AG09309 (cell line): ENCODE results near the gene OR51I2.

Experiments used
- DNase-seq: peaks from one replicate; pipeline ENCODE4 v3.0.0-alpha.2; 2010; ENCODE audit warnings: low read depth
- H3K4me3 ChIP-seq: 2 replicates; pipeline ENCODE4 v1.5.1; 2011; ENCODE audit warnings: mild to moderate bottlenecking, low read depth, low read length, moderate library complexity; ENCODE audit not compliant: control insufficient read depth
- TF ChIP-seq, protein P1 (sequence below): IDR thresholded peaks from 2 replicates; pipeline ENCODE4 v1.5.1; 2011; ENCODE audit warnings: mild to moderate bottlenecking, low read depth, low read length, inconsistent platforms; ENCODE audit not compliant: insufficient read depth, control insufficient read depth; ENCODE audit errors: missing control alignments

The OR51I2 gene, protein sequence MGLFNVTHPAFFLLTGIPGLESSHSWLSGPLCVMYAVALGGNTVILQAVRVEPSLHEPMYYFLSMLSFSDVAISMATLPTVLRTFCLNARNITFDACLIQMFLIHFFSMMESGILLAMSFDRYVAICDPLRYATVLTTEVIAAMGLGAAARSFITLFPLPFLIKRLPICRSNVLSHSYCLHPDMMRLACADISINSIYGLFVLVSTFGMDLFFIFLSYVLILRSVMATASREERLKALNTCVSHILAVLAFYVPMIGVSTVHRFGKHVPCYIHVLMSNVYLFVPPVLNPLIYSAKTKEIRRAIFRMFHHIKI

DNA sequence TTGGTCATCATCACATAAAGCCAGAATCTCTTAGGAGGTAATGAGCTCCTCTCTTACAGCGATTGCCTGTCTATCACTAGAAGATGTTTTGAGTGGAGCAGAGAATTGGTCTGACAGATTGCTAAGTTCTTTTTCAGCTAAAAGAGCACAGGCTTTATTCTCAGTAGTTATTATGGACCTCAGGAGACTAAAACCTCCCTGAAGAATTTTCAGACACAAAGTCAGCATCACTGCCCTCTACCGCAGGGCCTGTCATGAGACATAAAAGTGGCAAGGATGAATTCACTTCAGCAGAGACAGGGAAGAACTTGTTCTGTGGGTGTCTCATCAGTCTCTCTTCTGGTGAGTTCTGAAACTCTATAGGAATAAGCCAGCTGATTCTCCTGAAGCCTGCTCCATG lies at the start of gene OR51I2:
OR51I2 (plus strand) TSS at position 301 of the 400 bp plus-strand sequence. CDS start 4,166 bp downstream, outside the sequence.
- TF ChIP-seq, protein P1, sequence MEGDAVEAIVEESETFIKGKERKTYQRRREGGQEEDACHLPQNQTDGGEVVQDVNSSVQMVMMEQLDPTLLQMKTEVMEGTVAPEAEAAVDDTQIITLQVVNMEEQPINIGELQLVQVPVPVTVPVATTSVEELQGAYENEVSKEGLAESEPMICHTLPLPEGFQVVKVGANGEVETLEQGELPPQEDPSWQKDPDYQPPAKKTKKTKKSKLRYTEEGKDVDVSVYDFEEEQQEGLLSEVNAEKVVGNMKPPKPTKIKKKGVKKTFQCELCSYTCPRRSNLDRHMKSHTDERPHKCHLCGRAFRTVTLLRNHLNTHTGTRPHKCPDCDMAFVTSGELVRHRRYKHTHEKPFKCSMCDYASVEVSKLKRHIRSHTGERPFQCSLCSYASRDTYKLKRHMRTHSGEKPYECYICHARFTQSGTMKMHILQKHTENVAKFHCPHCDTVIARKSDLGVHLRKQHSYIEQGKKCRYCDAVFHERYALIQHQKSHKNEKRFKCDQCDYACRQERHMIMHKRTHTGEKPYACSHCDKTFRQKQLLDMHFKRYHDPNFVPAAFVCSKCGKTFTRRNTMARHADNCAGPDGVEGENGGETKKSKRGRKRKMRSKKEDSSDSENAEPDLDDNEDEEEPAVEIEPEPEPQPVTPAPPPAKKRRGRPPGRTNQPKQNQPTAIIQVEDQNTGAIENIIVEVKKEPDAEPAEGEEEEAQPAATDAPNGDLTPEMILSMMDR: no peak
- no peak for DNase-seq
- no peak within 1 kb of the TSS for H3K4me3 ChIP-seq

DNA sequence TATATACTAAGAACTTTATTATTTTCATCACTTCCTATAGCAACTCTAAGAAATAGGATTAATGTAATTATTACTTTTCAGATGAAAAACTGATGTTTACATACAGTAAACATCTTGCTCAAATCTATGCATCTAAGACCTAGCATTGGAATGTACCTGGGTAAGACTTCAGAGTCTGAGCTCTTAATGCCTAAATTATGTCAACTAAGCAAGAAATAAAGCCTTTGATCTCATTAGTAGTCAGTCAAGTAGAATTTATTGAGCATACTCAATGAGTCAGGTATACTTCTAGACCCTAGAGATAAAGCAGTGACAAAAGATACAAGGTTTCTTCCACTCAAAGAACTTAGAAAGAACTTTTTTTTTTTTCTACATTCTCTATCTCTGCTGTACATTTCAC lies 44.0 kb upstream of the OR51I2 start:
- TF ChIP-seq, protein P1: no peak
- DNase-seq: no peak
- H3K4me3 ChIP-seq: no peak overlapping the region

DNA sequence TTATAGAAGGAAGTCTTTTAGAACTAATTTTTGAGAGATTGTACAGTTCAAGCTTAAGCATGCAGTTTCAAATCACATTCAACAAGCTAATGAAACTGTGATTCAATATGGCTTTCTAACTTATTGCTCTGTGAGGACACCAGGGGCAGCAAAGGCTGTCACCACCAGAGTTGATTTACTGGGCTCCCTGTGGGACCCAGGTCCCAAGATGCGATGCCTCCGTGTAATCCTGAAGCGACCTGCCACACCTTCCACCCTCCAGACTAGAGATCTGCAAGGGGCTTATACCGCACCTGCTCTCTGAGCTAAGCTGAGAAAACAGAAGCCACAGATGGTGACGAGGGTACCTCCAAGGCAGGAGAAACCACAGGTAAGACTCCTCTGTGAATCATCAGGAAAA lies 28.1 kb upstream of the OR51I2 start:
- H3K4me3 ChIP-seq: no peak overlapping the region
- DNase-seq: no peak
- TF ChIP-seq, protein P1: no peak

DNA sequence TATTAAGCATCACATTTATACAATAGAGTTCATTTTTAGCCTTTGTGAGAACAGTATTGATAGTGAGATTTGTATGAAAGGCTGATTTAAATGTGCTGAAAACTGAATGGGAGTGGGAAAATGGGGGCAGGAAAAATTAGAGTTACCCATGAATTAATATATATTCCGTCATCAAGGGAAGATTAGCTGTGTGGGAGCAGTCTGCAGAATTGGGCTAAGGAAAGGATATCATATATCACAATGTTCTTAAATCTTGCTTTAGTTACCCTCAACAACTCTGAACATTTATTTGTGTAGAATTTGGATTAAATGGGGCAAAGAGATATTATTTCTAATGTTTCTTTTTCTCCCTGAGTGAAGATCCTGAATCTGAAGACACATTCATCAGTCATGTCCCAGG lies 27.3 kb upstream of the OR51I2 start, which contains the start of gene OR51Q1:
OR51Q1 (plus strand) TSS at position 301 of the 400 bp plus-strand sequence; CDS start at position 391, 90 bp downstream.
- TF ChIP-seq, protein P1: no peak
- H3K4me3 ChIP-seq: no peak within 1 kb of the TSS
- no peak for DNase-seq

DNA sequence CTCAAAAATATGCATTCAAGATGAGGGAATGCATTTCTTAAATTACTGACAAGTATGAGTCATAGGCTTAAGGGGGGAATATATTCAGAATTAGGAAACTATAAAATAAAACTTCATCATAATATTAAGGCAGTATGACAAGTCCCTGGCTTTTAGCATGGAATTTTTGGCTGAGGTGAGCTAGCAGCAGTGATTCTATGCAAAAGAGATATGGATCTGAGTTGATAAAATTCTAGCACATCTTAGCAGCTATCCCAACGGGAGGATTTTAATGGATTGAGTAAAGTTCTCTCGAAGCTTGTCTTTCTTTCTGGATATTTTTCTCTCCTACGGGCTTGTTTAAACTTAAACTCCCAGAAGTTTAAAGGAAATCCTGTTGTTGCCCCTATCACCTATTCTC lies 26.0 kb upstream of the OR51I2 start:
- TF ChIP-seq, protein P1: no peak
- H3K4me3 ChIP-seq: no peak overlapping the region
- no peak for DNase-seq

DNA sequence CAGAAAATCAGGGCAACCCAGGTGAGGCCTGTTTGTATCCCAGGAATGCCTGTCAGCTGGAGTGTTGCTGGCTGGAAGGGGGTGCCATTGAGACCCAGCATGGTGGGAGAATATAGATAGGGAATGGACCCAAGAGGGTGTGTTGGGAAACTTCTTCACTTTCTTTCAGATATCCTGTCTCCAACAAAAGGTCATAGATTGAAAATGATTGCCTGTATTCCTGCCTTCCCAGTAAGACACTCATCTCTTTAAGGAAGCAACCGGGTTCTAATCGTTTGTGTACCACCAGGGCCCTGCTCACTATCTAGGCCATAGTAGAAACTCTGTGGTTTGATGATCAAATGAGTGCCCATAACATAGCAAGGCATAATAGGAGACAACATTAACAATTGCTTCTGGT lies 7.7 kb upstream of the OR51I2 start, which contains the start of gene OR51I1:
OR51I1 (minus strand) TSS at position 101 of the 400 bp plus-strand sequence; CDS start at position 101, 0 bp downstream.
- H3K4me3 ChIP-seq: no peak within 1 kb of the TSS
- TF ChIP-seq, protein P1: no peak
- DNase-seq: no peak
